ENCODE measurements around the gene SLC27A2.

The SLC27A2 gene

GRCh38 chr15:50192926-50193620 lies 11.1 kb downstream of the SLC27A2 start:
- no peak for DNase-seq

- no peak for DNase-seq
Observed at GRCh38 chr15:50202003-50202402, 20.0 kb downstream of the SLC27A2 start.

GRCh38 chr15:50206020-50206419 lies 24.0 kb downstream of the SLC27A2 start:
- DNase-seq = no peak

GRCh38 chr15:50209809-50210208 lies 27.8 kb downstream of the SLC27A2 start:
- no peak for DNase-seq

GRCh38 chr15:50210462-50211157 lies 28.6 kb downstream of the SLC27A2 start:
- DNase-seq = no peak

- no peak for DNase-seq
Observed at GRCh38 chr15:50218291-50218690, 36.3 kb downstream of the SLC27A2 start.

GRCh38 chr15:50218691-50219090 lies 36.7 kb downstream of the SLC27A2 start:
- no peak for DNase-seq

- DNase-seq = peak; percentile 6
Observed at GRCh38 chr15:50219820-50220219, 37.8 kb downstream of the SLC27A2 start.

- DNase-seq = no peak
Observed at GRCh38 chr15:50222181-50222580, 40.2 kb downstream of the SLC27A2 start.

GRCh38 chr15:50224606-50225005 lies 42.6 kb downstream of the SLC27A2 start:
- DNase-seq = no peak

GRCh38 chr15:50225057-50225456 lies 43.1 kb downstream of the SLC27A2 start:
- no peak for DNase-seq

GRCh38 chr15:50225938-50226337 lies 43.9 kb downstream of the SLC27A2 start:
- no peak for DNase-seq

- DNase-seq = no peak
Observed at GRCh38 chr15:50227076-50227475, 45.1 kb downstream of the SLC27A2 start.

- no peak for DNase-seq
Observed at GRCh38 chr15:50228866-50229265, 46.9 kb downstream of the SLC27A2 start.

GRCh38 chr15:50229336-50229735 lies 47.3 kb downstream of the SLC27A2 start:
- no peak for DNase-seq

GRCh38 chr15:50231761-50232160 lies 49.8 kb downstream of the SLC27A2 start:
- no peak for DNase-seq

GRCh38 chr15:50232791-50233190 lies 50.8 kb downstream of the SLC27A2 start:
- DNase-seq = no peak

GRCh38 chr15:50233192-50233736 lies 51.3 kb downstream of the SLC27A2 start:
- no peak for DNase-seq

GRCh38 chr15:50234764-50235163 lies 52.8 kb downstream of the SLC27A2 start:
- no peak for DNase-seq

GRCh38 chr15:50235794-50236193 lies 53.8 kb downstream of the SLC27A2 start:
- no peak for DNase-seq

- no peak for DNase-seq
Observed at GRCh38 chr15:50236433-50236832, 54.4 kb downstream of the SLC27A2 start.

- DNase-seq = no peak
Observed at GRCh38 chr15:50238255-50238654, 56.3 kb downstream of the SLC27A2 start.

- DNase-seq = no peak
Observed at GRCh38 chr15:50241684-50242450, 59.9 kb downstream of the SLC27A2 start.

GRCh38 chr15:50244153-50244552 lies 62.2 kb downstream of the SLC27A2 start:
- DNase-seq = no peak

Measured in NCI-H2029 (cell line).